DMS153 treated with DMSO at 0.1 percent for 48 hours (cell line): ENCODE data around the gene EIF5A.
A peak's percentile ranks its signal among the peaks of the same experiment; 100 is the strongest.

Experiments
- DNase-seq: peaks from one replicate; lab custom pipeline; 2025; ENCODE audit not compliant: unreplicated experiment; lab: John Stamatoyannopoulos, UW

EIF5A gene

DNA sequence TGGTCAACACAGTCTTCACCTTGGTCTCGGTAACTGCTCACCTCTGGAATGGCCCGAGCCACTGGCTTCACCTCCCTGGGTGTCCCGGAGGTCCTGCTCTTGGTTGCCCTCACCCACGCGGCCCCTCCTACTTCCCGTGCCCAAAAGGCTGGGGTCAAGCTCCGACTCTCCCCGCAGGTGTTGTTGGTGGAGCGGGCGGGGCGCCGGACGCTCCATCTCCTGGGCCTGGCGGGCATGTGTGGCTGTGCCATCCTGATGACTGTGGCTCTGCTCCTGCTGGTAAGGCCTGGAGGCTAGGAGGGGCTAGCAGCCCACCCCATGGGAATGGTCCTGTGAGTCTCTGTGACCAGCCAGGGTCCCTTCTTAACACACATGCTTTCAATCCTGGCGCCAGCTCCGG lies 22.5 kb upstream of the EIF5A start:
- DNase-seq, result no peak

DNA sequence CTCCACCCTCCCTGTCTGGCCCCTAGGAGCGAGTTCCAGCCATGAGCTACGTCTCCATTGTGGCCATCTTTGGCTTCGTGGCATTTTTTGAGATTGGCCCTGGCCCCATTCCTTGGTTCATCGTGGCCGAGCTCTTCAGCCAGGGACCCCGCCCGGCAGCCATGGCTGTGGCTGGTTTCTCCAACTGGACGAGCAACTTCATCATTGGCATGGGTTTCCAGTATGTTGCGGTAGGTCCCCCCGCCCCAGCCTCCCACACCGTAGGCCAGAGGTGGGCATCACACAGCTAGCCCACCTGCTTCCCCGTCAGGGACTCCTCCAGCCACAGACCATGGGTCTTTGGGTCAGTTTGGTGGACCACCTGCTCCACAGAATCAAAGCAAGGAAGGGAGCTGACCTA lies 21.7 kb upstream of the EIF5A start:
- no peak for DNase-seq

DNA sequence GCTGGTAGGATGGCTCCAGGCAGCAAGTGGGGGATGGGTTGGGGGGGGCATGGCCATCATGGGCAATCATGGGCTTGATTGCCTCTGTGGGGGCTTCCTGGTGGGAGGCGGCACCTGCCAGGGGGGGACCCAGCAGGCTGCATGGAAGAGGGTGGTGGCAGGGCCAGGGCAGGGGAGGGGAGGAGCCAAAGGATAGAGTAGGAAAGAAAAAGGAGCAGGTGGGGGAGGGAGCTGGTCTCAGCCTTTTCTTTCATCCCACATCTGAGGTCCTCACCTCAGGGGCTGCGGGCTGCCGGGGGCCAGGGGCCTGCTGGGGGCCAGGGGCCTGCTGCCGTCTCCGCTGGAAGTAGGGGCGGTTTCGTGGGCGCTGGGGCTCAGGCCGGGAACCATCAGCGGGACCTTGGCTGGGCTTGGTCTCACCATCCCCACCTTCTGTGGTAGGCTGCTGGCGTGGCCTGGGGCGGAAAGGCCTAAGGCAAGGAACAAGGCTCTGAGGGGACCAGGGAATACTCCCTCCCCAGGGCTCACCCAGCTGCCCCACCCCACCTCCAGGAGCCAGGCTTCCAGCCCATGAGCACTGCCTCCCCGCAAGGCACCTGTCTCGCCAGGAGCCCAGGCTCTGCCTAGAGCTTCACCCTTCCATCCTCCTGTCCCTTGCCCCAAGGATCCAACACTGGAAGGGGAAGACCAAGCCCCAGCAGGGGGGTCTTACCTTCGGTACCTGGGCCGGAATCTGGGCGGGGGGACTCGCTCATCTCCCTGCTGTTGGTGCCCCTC lies 18.0 kb upstream of the EIF5A start:
- DNase-seq, result no peak

DNA sequence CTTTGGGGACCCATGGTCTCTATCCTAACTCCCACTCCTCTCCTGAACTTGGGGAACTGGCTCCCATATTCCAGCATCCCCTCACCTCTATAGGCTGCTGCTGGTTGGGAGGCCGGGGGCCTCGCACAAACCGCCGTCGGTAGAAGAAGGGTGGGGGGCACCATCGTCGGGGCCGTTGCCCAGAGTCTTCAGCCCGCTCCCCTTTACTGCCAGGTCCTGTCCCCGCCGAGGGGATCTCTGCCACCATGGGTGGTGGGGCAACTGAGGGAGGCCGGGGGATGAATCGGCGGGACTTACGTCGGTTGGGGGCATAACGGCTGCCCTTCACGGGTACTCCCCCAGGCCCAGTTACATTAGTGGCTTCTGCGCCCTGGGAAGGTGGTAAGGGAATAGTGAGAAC lies 17.3 kb upstream of the EIF5A start:
- DNase-seq, result no peak

DNA sequence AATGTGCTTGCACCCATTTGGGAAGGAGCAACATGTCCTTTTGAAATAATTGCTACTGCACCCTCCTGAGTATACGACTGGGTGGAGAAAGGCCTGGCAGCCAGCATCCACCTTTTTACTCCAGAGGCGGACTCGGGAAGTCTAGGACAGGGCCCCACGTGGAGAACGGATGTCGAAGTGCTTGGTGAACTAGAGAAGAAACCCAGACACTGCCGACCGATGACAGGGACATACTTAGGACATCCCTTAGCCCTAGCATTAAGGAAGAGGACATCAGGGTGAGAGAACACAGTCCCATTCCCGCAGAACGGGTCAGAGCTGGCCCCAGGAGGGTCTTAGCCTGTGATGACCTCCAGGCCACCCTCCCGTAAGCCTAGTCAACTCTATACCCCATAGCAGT lies 16.7 kb upstream of the EIF5A start:
- no peak for DNase-seq

DNA sequence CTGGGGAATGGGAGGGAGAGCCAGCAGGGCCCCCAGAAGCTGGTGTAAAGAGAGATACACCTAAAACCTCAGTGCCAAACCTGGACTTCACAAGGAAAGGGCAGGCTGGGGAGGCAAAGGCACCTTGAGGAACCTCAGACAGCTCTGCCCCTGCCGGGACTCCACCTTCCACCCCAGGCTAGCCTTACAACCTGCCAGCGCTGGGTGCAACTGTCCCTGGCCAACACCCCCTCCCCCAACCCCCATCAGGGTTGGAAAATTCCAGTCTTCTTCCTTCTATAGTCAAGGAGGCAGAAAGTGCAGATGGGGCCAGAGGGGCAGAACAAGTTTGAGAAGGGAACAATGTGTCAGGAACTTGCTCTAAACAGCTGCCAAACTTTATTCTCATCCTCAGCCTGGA lies 15.2 kb upstream of the EIF5A start:
- DNase-seq, result no peak

DNA sequence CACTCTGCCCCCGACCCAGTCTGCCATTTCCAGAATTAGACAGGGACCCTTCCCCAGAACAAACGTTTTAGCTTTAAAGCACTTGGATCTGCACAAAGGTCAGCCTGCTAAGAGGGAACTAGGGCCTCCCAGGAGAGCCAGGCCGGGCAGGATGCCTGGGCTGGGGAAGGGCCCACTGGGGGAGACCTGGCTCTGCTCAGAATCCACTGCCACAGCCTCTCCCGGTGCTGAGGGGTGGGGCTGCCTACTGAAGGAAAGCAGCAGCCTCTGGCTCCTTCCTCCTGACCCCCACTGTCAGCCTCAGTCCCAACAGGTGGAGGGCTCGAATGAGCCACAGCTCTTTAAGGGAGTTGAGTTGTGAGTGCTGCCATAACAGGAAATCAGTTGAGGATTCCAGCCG lies 14.7 kb upstream of the EIF5A start:
- no peak for DNase-seq

DNA sequence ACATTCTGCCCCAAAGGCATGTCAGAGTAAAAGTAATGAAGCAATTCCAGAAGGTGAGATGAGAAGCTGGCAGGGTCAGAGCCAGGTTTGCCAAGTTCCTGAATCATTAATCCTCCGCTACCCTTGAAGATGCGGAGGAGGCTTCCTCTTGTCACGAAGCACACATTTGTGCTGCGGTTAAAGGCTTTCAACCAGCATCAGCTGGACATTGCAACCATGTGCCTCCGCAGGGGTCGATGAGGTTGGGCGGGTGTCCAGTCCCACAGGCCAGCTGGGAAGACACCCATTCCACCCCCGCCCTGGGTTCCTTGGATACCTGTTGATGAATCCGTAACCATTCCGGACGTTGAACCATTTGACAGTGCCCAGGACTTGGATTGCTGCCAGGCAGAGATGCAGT lies 14.3 kb upstream of the EIF5A start:
- no peak for DNase-seq

DNA sequence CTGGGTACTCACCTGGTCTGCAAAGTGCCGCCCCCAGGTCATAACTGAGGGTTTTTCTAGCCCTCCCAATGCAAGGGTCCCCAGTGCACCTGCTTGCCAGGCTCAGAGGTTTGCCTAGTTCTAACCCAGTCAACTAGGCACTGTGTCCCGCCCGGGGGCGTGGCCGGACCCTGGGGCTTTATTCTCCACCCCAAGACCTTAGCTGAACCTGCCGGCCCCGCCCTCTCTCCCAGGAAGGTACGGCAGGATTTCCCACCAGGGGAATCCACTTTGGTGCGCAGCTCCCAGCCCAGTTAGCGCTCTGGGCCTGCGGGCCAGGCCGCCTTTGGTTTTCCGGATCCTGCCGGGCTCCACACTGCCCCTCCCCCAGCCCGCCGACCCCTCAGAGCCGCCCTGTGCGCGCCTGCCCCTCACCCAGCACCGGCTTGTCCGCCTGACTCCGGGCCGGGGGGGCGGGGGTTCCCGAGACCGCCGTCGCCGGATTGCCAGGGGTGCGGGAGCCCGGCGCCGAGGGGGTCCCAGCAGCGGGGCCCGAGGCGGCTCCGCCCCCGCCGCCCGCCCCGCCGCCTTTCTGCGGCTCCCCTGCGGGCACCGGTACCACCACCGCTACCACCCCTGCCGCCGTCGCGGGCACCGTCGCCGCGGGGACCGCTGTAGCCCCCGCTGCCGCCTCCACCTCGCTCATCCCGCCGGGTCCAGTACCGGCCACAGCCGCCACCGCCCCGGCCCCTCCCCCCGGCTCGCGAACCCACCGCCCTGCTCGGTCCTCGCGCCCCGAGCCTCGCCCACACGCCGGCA lies 13.4 kb upstream of the EIF5A start:
- peak; percentile 15 for DNase-seq

DNA sequence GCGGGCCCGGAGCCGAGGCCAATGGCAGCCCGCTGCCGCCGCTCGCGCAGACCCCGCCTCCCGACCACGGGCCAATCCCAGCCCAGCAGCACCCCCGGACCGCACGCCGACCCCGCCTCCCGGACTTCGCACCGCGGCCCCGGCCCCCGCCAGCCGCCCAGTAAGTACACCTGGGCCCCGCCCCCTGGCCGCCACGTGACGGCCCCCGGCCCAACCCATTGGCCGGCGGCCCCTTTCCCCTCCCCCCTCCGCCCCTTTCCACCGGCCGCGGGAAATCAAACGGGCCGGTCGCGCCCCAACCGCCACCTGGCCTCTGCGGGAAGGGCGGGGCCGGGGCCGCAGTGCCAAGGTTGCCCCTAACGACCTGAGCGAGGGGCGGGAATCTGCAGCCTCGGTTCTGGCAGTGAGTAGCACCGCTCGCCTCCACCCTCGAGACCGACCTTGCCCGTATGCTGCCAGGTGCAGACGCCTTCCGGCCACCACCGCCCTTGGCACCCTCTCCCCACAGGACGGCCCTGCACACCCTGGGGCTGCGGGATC lies 12.7 kb upstream of the EIF5A start, which contains the start of gene YBX2:
Gene YBX2, minus strand, starts transcription at position 26 of the 540 bp plus-strand sequence. CDS start 139 bp downstream, outside the sequence.
- DNase-seq, result peak; percentile 76

DNA sequence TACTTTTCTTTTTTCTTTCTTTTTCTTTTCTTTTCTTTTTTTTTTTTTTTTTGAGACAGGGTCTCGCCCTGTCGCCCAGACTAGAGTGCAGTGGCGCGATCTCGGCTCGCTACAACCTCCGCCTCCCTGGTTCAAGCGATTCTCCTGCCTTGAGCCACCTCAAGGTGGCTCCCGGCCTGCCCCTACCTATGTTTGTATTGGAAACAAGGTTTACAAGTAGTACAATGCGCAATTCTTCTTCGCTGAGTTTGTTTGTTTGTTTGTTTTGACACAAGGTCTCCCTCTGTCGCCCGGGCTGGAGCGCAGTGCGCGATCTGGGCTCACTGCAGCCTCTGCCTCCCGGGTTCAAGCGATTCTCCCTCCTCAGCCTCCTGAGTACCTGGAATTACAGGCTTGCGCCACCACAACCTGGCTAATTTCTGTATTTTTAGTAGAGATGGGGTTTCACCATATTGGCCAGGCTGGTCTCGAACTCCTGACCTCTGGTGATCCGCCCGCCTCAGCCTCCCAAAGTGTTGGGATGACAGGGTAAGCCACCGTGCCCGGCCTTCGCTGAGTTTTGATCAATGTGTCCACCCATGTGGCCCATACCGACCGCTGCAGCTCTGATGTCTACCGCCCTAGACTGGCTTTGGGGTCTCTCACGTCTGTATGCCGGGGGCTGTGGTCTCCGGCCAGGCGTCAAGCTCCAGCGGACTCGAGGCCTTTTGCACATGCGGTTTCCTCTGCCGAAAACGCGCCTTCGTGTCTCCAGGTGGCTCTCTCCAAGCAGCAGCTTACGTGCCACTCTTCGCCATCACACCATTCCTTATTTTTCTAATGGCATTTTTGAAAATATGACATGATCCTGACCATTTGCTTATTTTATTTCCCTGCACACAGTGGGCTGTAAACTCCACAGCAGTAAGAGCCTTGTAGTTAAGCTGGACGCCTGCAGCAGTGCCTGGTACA lies 11.9 kb upstream of the EIF5A start:
- no peak for DNase-seq

DNA sequence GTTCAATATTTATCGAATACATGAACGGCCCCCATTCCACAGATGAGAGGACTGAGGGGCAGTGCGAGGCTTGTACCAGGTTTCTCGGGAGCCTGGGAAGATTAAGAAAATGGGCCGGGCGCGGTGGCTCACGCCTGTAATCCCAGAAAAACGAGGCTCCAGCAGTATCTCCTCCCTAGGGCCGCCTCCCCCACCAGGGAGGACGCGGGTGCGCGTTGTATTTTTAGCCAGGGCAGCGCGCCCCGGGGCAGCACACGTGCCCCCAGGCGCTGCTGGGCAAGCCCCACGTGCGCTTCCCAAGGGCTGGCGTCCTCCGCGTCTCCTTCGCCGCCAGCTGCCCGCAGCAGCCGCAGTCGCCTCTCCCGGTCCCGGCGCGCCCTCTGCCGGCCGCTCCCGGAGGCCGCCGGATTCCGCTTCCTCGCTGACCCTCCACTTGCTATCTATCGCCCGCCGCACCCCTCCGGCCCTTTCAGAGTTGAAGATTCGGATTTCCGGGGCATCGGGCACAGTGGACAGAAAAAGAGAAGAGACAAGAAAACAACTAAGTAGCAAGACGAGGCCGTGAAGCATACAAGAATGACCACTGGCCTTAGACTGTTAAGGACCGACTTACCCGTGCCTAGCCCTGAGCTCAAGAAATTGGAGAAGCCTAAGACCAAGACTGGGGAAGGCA lies 11.1 kb upstream of the EIF5A start:
- peak; percentile 2 for DNase-seq

DNA sequence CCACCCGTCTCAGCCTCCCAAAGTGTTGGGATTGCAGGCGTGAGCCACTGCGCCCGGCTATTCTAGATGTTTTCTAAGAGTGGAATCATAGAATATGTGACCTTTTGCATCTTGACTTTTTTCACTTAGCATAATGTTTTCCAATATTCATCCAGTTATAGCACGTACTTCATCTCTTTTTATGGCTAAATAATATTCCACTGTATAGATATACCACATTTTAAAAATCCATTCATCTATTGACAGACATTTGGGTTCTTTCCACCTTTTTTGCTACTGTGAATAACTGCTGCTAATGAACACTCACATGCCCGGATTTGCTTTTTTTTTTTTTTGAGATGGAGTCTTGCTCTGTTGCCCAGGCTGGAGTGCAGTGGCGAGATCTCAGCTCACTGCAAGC lies 3.2 kb upstream of the EIF5A start:
- DNase-seq, result no peak

DNA sequence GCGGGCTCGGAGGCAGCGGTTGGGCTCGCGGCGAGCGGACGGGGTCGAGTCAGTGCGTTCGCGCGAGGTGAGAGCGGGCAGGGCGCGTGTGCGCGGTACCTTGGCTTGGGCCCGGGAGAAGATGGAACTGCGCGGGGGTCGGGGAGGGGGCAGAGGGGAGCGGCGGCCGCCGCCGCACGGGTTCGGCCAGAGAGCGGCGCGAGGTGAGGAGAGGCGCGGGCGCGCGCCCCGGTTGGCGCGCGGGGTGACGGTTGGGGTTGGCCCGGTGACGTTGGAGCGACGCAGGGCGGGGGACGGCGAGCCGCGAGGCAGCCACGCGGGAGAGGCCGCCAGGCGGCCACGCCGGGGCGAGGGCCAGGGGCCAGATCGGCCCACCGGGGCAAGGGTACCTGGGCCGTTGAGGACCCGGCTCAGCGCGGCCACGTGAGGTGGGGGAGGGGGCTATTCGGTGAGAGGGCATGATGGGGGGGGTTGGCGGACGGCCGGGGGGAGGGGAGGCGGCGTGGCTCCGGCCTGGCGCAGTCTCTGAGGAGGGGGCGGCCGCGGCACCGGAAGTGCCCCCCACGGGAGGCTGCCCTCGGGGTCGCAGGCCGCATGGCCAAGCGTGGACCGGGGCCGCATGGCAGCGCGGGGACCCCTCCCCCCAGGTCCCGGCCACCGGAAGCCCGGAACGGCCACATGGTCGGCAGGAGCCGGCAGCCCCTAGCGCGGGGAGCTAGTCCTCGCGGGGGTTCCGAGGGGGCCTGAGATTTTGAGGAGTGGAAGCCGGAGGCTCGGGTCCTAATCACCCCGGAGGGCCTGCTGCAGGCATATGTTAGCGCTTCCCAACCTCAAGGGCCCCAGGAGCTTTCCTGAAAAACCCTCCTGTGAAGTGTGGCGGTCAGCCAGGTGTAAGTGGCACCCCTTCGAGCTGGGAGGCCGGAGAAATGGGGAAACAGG lies 527 bp downstream of the EIF5A start:
- no peak for DNase-seq

DNA sequence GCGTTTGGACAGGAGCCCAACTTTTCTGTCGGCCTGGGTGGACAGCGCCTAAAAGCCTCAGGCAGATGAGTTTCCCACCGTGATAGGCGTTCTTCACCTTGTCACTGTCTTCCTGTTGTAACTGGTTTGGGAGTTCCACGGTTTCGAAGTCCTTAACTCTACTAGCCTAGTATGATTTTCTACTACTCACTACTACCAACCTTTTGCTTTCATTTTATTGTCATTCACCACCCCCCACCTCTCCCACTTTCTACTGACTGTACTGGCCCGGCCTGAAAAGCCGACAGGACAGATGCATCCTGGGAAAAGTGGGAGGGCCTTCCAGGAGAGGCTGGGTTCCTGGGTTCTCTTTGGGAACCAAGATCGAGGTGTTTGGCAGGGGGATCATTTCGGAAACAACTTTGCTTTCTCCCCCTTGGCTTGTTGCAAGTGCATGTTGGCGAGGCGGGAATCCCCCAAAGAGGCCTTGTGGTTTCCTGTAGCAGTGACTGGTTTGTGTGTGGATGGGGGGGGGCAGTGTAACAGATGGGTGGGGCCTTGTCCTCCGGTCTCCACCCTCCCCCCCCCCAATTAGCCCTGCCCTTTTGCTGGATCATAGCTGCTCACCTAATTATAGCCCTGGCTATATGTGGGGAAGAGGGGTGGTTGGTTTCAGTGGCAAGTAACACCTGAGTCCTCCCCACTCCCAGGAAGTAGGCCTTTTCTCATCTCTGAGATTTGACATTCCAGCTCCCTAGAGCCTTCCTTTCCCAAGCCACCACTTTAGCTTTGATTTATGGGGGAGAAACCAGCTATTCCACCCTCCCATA lies 1.4 kb downstream of the EIF5A start:
- peak; percentile 14 for DNase-seq

DNA sequence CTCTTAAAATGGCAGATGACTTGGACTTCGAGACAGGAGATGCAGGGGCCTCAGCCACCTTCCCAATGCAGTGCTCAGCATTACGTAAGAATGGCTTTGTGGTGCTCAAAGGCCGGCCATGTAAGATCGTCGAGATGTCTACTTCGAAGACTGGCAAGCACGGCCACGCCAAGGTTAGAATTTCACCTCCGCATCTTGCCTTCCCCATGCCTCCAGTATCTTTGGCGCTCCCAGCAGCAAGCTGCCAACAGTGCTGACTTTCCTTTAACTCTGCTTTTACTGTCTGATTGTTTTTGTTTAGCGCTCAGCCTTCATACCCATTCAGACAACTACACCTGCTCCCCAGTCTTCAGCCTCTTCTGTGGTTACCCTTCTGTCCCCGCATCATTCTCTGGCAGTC lies 2.2 kb downstream of the EIF5A start:
- DNase-seq, result no peak

DNA sequence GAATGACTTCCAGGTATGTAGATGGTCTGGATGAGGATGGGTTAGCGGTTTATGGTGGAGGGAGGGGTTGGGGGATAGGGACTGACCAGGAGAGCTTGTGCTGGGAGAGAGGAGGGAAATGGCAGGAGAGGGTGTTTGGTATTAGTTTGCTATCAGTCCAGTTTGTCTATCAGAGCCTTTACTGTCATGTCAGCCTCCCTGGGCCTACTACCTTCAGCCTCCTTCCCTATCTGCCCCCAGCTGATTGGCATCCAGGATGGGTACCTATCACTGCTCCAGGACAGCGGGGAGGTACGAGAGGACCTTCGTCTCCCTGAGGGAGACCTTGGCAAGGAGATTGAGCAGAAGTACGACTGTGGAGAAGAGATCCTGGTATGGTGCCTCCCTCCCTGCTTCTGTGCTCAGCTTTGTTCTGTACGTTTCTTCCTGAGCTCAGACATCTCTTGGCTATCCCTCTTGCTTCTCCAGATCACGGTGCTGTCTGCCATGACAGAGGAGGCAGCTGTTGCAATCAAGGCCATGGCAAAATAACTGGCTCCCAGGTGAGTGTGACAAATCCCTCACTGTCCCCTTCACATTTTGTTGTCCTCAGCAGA lies 3.8 kb downstream of the EIF5A start:
- no peak for DNase-seq

DNA sequence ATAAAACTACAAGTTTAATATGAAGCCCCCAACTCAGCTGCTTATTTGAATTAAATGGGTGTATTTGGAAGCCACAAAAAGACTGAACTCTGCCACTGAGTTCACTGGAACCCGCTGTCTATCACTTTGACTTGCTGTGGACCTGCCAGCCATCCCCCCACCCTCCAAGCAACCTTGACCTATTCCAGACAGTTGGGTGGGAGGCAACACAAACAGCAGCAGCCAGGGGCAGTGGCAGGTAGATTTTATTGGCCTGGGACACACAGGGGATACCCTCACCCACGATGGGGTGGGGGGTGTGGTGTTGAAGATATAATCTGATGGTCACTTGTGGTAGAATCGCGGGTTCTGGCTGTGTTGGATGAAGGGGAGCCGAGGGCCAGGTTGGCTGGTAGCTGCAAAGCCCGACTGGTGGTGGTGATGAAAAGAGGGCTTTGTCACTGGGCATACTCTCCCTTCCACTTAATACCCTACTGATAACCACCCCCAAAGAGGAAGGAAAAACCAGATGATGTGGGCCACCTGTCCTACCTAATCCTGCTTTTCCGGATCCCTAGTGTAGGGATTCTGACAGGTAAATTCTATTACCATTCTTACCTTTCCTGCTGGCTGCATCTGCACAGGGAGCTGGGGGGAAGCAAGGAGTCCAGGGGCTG lies 5.1 kb downstream of the EIF5A start:
- no peak for DNase-seq
